T-helper 2 cell treated with Interferon-gamma antibody and Interleukin-4, amounts not matched to agents 100 ng/mL and 5 ng/mL, for 36 hours (primary cell): ENCODE measurements around the gene CNDP2. TPM values are rescaled to one million over a fixed set of nuclear protein-coding genes. Genes with fewer than 3 reads are reported as not detected.

Experiments
- intact Hi-C: fragments of 100-400 bp; cut with micrococcal nuclease; formaldehyde crosslinking; loops from one replicate; pipeline ENCODE4 v1.15.1; 2023
- total RNA-seq: library from RNA; stranded (reverse); gene quantifications from 2 replicates; pipeline ENCODE4 v1.2.3, GENCODE V29; 2022

CNDP2 gene
- total RNA-seq, 1 donor from 2014 or later, result 151 TPM

DNA sequence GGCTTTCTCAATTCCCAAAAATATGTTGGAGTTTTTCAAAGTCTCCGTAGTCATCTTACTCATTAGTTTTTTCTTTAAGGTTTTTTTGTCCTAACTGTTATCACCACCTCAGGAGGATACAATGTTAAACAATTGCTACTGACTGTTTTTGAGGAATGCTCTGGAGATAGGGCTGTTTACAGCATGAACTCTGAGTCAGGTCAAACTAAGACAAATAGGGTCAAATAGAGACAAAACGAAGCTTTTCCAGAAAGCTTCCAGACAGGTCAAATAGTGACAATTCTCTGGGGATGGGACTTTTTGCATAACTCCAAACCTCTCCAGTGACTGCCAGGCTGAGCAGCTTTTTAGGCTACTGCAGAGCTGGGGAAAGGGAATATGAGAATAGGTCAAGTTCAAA lies 23.9 kb upstream of the CNDP2 start:
- intact Hi-C loops, result no loop called here

GRCh38 chr18:74473976-74474640 lies 22.1 kb upstream of the CNDP2 start:
- intact Hi-C loops, result no loop called here

DNA sequence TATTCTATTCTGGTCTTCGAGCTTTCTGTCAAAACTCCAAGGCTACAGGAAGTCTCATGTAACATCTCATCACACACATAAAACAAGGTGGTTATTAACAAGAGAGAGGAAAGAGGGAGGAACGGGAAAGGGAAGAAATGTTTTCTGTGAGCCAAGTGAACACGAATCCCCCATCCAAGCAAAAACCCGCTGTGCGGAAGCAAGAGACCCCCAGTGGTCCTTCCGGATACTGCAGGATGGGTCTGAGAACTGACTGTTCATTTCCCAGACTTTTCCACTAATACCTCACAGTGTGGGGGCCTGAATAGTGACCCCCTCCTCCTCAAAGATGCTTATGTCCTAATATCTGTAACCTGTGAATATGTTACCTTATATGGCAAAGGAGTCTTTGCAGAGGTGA lies 20.0 kb upstream of the CNDP2 start:
- intact Hi-C loops, result no loop called here

DNA sequence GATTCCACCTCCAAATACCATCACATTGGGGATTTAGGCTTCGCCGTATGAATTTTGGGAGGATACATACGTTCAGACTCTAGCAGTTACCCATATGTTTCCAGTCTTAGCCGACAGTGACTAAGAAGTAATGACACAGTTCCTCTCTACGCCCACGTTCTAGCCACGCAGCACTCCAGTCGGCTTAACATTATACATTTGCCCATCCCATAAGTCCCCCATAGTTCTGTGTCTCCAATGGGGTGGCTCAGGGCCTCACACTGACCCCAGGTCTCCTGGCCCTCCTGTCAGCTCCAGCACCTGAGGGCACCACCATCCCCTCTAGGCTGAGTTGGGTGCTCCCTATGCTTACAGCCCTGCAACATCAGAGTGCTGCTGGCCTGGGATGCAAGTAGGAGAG lies 18.4 kb upstream of the CNDP2 start:
- intact Hi-C loops, result no loop called here

GRCh38 chr18:74478316-74478715 lies 17.8 kb upstream of the CNDP2 start:
- intact Hi-C loops, result no loop called here

- intact Hi-C loops, result no loop called here
Measured at GRCh38 chr18:74478880-74479279, 17.3 kb upstream of the CNDP2 start.

GRCh38 chr18:74479486-74480148 lies 16.5 kb upstream of the CNDP2 start:
- intact Hi-C loops, result no loop called here

GRCh38 chr18:74480149-74480651 lies 16.0 kb upstream of the CNDP2 start:
- intact Hi-C loops, result no loop called here

- intact Hi-C loops, result no loop called here
Measured at GRCh38 chr18:74482697-74483096, 13.5 kb upstream of the CNDP2 start.

- intact Hi-C loops, result no loop called here
Measured at GRCh38 chr18:74486119-74486849, 9.9 kb upstream of the CNDP2 start.

GRCh38 chr18:74488354-74488753 lies 7.8 kb upstream of the CNDP2 start:
- intact Hi-C loops, result no loop called here

- intact Hi-C loops, result no loop called here
Measured at GRCh38 chr18:74488864-74489263, 7.3 kb upstream of the CNDP2 start.

DNA sequence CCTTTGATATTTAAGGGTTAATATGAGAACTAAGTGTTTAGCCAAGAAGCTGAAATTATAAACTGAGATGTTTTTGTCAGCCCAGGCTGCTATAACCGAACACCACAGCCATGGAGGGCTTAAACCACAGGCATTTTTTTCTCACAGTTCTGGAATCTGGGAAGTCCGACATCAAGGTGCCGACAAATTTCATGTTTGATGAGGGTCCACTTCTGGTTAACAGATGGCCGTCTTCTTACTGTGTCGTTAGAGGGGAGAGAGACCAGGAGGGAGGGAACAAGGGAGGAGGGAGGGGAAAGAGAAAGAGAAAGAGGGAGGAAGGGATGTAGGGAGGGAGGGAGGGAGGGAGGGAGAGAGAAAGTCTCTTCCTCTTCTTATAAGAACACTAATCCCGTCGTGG lies 6.5 kb upstream of the CNDP2 start:
- intact Hi-C loops, result no loop called here

DNA sequence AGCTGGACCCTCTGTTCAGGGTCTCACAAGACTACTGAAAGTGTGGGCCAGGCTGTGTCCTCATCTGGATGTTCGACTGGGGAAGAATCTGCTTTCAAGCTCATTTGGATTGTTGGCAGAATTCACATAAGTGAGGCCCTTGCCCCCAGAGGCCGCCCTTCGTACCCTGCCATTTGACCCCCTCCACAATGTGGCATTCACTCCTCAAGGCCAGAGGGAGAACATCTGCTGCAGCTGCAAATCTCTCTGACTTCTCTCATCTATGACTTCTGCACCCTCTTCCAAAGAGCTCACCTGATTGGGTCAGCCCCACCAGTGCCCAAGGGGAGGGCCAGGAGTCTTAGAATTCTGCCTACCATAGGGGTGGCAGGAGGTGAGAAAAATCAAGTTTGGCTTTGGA lies 3.9 kb upstream of the CNDP2 start:
- intact Hi-C loops, result no loop called here

GRCh38 chr18:74493689-74494088 lies 2.5 kb upstream of the CNDP2 start:
- intact Hi-C loops, result loop anchor here (1.0 kb wide), 2 partner anchors 140 to 297 kb away; no protein-coding TSS in a partner anchor

- intact Hi-C loops, result no loop called here
Measured at GRCh38 chr18:74494514-74494913, 1.6 kb upstream of the CNDP2 start.

GRCh38 chr18:74496508-74497323 lies 553 bp downstream of the CNDP2 start:
- intact Hi-C loops, result loop anchor here (1.0 to 5.0 kb wide), 5 partner anchors 101 to 1996 kb away; partner anchors contain the start of gene ZNF407

- intact Hi-C loops, result loop anchor here (5.0 kb wide), 3 partner anchors 430 to 1995 kb away; no protein-coding TSS in a partner anchor
Measured at GRCh38 chr18:74497324-74497676, 1.1 kb downstream of the CNDP2 start.

DNA sequence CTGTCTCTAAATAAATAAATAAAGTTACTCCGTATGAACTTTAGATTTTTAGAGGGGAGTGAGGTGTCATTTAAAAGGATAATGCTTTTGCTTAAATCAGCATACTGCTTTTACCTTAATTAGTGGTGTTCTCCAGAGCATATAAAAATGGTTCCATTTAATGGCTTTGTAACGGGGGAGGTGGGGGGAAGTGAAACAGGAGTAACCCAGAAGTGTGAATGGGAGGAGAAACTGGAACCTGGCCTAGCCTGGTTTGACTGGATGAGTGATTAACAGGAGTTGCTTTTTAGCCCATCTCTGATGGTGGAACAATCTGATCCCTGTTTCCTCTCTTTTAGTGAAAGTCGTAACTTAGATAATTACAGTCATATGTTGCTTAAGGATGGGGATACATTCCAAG lies 1.6 kb downstream of the CNDP2 start:
- intact Hi-C loops, result loop anchor here (5.0 kb wide), 3 partner anchors 430 to 1995 kb away; no protein-coding TSS in a partner anchor

GRCh38 chr18:74498712-74499627 lies 2.8 kb downstream of the CNDP2 start:
- intact Hi-C loops, result loop anchor here (1.0 to 5.0 kb wide), 7 partner anchors 53 to 1993 kb away; partner anchors contain the start of genes PTGR3 and TIMM21
